Ishikawa (cell line): ENCODE data around the gene FARS2.

Experiments
- CEBPB ChIP-seq: IDR thresholded peaks from 2 replicates; pipeline ENCODE4 v1.6.1; 2012
- CREB1 ChIP-seq: IDR thresholded peaks from 2 replicates; pipeline ENCODE4 v1.6.1; 2012; ENCODE audit warnings: low read depth
- EGR1 ChIP-seq: IDR thresholded peaks from 2 replicates; pipeline ENCODE4 v1.6.1; 2012
- EP300 ChIP-seq: IDR thresholded peaks from 2 replicates; pipeline ENCODE4 v1.6.1; 2012; ENCODE audit warnings: borderline replicate concordance
- FOXM1 ChIP-seq: IDR thresholded peaks from 2 replicates; pipeline ENCODE4 v1.6.1; 2012; ENCODE audit warnings: low read depth, borderline replicate concordance
- MAX ChIP-seq: IDR thresholded peaks from 2 replicates; pipeline ENCODE4 v1.6.1; 2012
- NFIC ChIP-seq: IDR thresholded peaks from 2 replicates; pipeline ENCODE4 v1.6.1; 2012
- RAD21 ChIP-seq: IDR thresholded peaks from 2 replicates; pipeline ENCODE4 v1.6.1; 2012; ENCODE audit warnings: low read depth
- REST ChIP-seq: IDR thresholded peaks from 2 replicates; pipeline ENCODE4 v1.6.1; 2012; ENCODE audit warnings: low read depth, mild to moderate bottlenecking
- TAF1 ChIP-seq: IDR thresholded peaks from 2 replicates; pipeline ENCODE4 v1.6.1; 2012; ENCODE audit warnings: low read depth, mild to moderate bottlenecking
- TCF12 ChIP-seq: IDR thresholded peaks from 2 replicates; pipeline ENCODE4 v1.6.1; 2012; ENCODE audit warnings: low read depth
- TEAD4 ChIP-seq: IDR thresholded peaks from 2 replicates; pipeline ENCODE4 v1.6.1; 2012
- USF1 ChIP-seq: IDR thresholded peaks from 2 replicates; pipeline ENCODE4 v1.6.1; 2012
- YY1 ChIP-seq: IDR thresholded peaks from 2 replicates; pipeline ENCODE4 v1.6.1; 2012; ENCODE audit warnings: low read depth
- ZBTB7A ChIP-seq: IDR thresholded peaks from 2 replicates; pipeline ENCODE4 v1.6.1; 2012; ENCODE audit warnings: low read depth

FARS2 gene

GRCh38 chr6:5532941-5533340 lies 271.6 kb downstream of the FARS2 start:
- TF ChIP-seq TCF12 (no peak), MAX (no peak), EP300 (no peak), EGR1 (no peak), CREB1 (no peak), REST (no peak), TEAD4 (no peak), RAD21 (no peak), TAF1 (no peak), YY1 (no peak), USF1 (no peak), NFIC (no peak), ZBTB7A (no peak), CEBPB (no peak)

GRCh38 chr6:5534643-5535042 lies 273.3 kb downstream of the FARS2 start:
- no peak for TF ChIP-seq RAD21

- TF ChIP-seq ZBTB7A (no peak), USF1 (no peak), REST (no peak), RAD21 (no peak), EGR1 (no peak)
Observed at GRCh38 chr6:5536644-5537043, 275.3 kb downstream of the FARS2 start.

GRCh38 chr6:5537132-5537531 lies 275.8 kb downstream of the FARS2 start:
- TF ChIP-seq NFIC: no peak
- no peak for TF ChIP-seq YY1
- TF ChIP-seq EP300: no peak
- no peak for TF ChIP-seq MAX
- no peak for TF ChIP-seq CEBPB
- no peak for TF ChIP-seq ZBTB7A
- TF ChIP-seq RAD21: no peak
- TF ChIP-seq TAF1: no peak
- no peak for TF ChIP-seq FOXM1
- no peak for TF ChIP-seq EGR1
- TF ChIP-seq TCF12: no peak
- TF ChIP-seq CREB1: no peak

GRCh38 chr6:5537967-5538366 lies 276.7 kb downstream of the FARS2 start:
- TF ChIP-seq EP300: no peak
- TF ChIP-seq RAD21: no peak
- no peak for TF ChIP-seq FOXM1
- TF ChIP-seq YY1: no peak
- no peak for TF ChIP-seq ZBTB7A
- TF ChIP-seq TEAD4: no peak
- TF ChIP-seq EGR1: no peak
- TF ChIP-seq MAX: no peak
- no peak for TF ChIP-seq USF1
- no peak for TF ChIP-seq TAF1
- no peak for TF ChIP-seq NFIC
- no peak for TF ChIP-seq REST
